Activated CD8-positive, alpha-beta memory T cell treated with anti-CD3 and anti-CD28 coated beads, Interleukin-2, amount 10 ng/mL, durations not matched to agents 7 days and 5 days (primary cell): ENCODE results near the gene PHACTR3. TPM values are rescaled to one million over a fixed set of nuclear protein-coding genes. Genes with fewer than 3 reads are reported as not detected.

Experiments used
- ATAC-seq: fragments of 150-1000 bp; cut with Tn5 transposase; one replicate; pipeline ENCODE4 v1.10.0; 2021; ENCODE audit warnings: moderate library complexity
- CTCF ChIA-PET: fragments of 350-600 bp; sonication (Branson Sonifier 250); formaldehyde crosslinking; loops from one replicate; lab custom pipeline; 2021; ENCODE audit warnings: antibody characterized with exemption; lab: Charles Lee
- DNase-seq: peaks from one replicate; pipeline ENCODE4 v3.0.0-alpha.2; 2020
- H3K27ac Mint-ChIP-seq: one replicate; pipeline ENCODE4 v1.8.0; 2021; ENCODE audit warnings: mild to moderate bottlenecking, mixed read lengths
- H3K27me3 Mint-ChIP-seq: one replicate; pipeline ENCODE4 v1.8.0; 2021; ENCODE audit warnings: mixed read lengths
- H3K36me3 Mint-ChIP-seq: one replicate; pipeline ENCODE4 v1.8.0; 2021; ENCODE audit warnings: mild to moderate bottlenecking, mixed read lengths
- H3K4me1 Mint-ChIP-seq: one replicate; pipeline ENCODE4 v1.8.0; 2021; ENCODE audit warnings: mixed read lengths
- H3K4me3 Mint-ChIP-seq: one replicate; pipeline ENCODE4 v1.8.0; 2021; ENCODE audit warnings: mild to moderate bottlenecking, moderate library complexity, mixed read lengths
- H3K9me3 Mint-ChIP-seq: one replicate; pipeline ENCODE4 v1.8.0; 2022; ENCODE audit warnings: low read depth, mixed read lengths
- total RNA-seq, 2 experiments: library from RNA; stranded (reverse); gene quantifications; one replicate each; pipeline ENCODE4 v1.2.3, GENCODE V29; 2021

Gene PHACTR3
- total RNA-seq, 2 experiments from 2014 or later: not detected

GRCh38 chr20:59895908-59896307 lies 291.6 kb downstream of the PHACTR3 start:
- ATAC-seq: no peak
- H3K9me3 Mint-ChIP-seq: peaks cover 2% of the 10 kb centered on the region
- H3K4me1 Mint-ChIP-seq: no peaks in the 10 kb centered on the region
- H3K27me3 Mint-ChIP-seq: no peaks in the 10 kb centered on the region
- H3K36me3 Mint-ChIP-seq: peaks cover 3% of the 10 kb centered on the region
- no peak overlapping the region for H3K27ac Mint-ChIP-seq
- CTCF ChIA-PET: no interaction called here
- H3K4me3 Mint-ChIP-seq: no peak overlapping the region
- no peak for DNase-seq
